Measurements from ENCODE around the gene FOXP1. TPM values are rescaled to one million over a fixed set of nuclear protein-coding genes. Genes with fewer than 3 reads are reported as not detected.

The FOXP1 gene
- total and polyA plus RNA-seq, 4 donors: 4.9 to 35.4 (median 32.0) TPM

GRCh38 chr3:71225002-71225684 lies 358.4 kb downstream of the FOXP1 start:
- Histone ChIP-seq H3K9me3 (ENCODE audit: control insufficient read depth in 4 of 4, low read length in 3 of 4) (no peaks in the 10 kb centered on the region), H3K4me3 (ENCODE audit: low read depth in 1 of 3, low read length in 3 of 3) (no peak overlapping the region), H3K9ac (ENCODE audit: low read depth in 1 of 2, low read length in 2 of 2) (no peak overlapping the region), H3K27ac (ENCODE audit: low read depth in 1 of 2, low read length in 2 of 2) (no peak overlapping the region), H3K4me1 (ENCODE audit: control insufficient read depth in 4 of 4, insufficient read depth in 4 of 4, low read length in 3 of 4) (peaks cover 0 to 5% (median under 1%) of the 10 kb centered on the region in 4 donors), H3K36me3 (ENCODE audit: control insufficient read depth in 4 of 4, insufficient read depth in 3 of 4, low read depth in 1 of 4, low read length in 3 of 4) (peaks cover 0 to 1% (median 0%) of the 10 kb centered on the region in 4 donors), H3K27me3 (ENCODE audit: control insufficient read depth in 4 of 4, insufficient read depth in 4 of 4, low read length in 3 of 4) (no peaks in the 10 kb centered on the region)
- WGBS: 91% methylated on average over 7 of the region's 7 CpGs
- DNase-seq (ENCODE audit: low spot score): no peak
- TF ChIP-seq GABPA (IDR thresholded peaks at IDR 0.05 in 1 of 2, conservative IDR thresholded peaks at IDR 0.05 in 1 of 2): no peak

GRCh38 chr3:71219744-71220638 lies 363.5 kb downstream of the FOXP1 start:
- peaks cover 0 to 2% (median 0%) of the 10 kb centered on the region in 4 donors for H3K4me1 ChIP-seq (ENCODE audit: control insufficient read depth in 4 of 4, insufficient read depth in 4 of 4, low read length in 3 of 4)
- no peaks in the 10 kb centered on the region for H3K9me3 ChIP-seq (ENCODE audit: control insufficient read depth in 4 of 4, low read length in 3 of 4)
- H3K36me3 ChIP-seq (ENCODE audit: control insufficient read depth in 4 of 4, insufficient read depth in 3 of 4, low read depth in 1 of 4, low read length in 3 of 4): no peaks in the 10 kb centered on the region
- no peak for DNase-seq (ENCODE audit: low spot score)
- 96% methylated on average over 7 of the region's 7 CpGs for WGBS
- no peak overlapping the region for H3K9ac ChIP-seq (ENCODE audit: low read depth in 1 of 2, low read length in 2 of 2)
- TF ChIP-seq JUND (IDR thresholded peaks at IDR 0.05): no peak
- TF ChIP-seq MAX (IDR thresholded peaks at IDR 0.05): no peak
- TF ChIP-seq FOXA1 (IDR thresholded peaks at IDR 0.05): no peak
- TF ChIP-seq GABPA (IDR thresholded peaks at IDR 0.05 in 1 of 2, conservative IDR thresholded peaks at IDR 0.05 in 1 of 2): no peak
- no peaks in the 10 kb centered on the region for H3K27me3 ChIP-seq (ENCODE audit: control insufficient read depth in 4 of 4, insufficient read depth in 4 of 4, low read length in 3 of 4)
- H3K4me3 ChIP-seq (ENCODE audit: low read depth in 1 of 3, low read length in 3 of 3): no peak overlapping the region
- no peak overlapping the region for H3K27ac ChIP-seq (ENCODE audit: low read depth in 1 of 2, low read length in 2 of 2)

- Histone ChIP-seq H3K27ac (ENCODE audit: low read depth in 1 of 2, low read length in 2 of 2) (no peak overlapping the region), H3K9me3 (ENCODE audit: control insufficient read depth in 4 of 4, low read length in 3 of 4) (no peaks in the 10 kb centered on the region), H3K36me3 (ENCODE audit: control insufficient read depth in 4 of 4, insufficient read depth in 3 of 4, low read depth in 1 of 4, low read length in 3 of 4) (no peaks in the 10 kb centered on the region), H3K9ac (ENCODE audit: low read depth in 1 of 2, low read length in 2 of 2) (no peak overlapping the region), H3K27me3 (ENCODE audit: control insufficient read depth in 4 of 4, insufficient read depth in 4 of 4, low read length in 3 of 4) (no peaks in the 10 kb centered on the region), H3K4me3 (ENCODE audit: low read depth in 1 of 3, low read length in 3 of 3) (no peak overlapping the region), H3K4me1 (ENCODE audit: control insufficient read depth in 4 of 4, insufficient read depth in 4 of 4, low read length in 3 of 4) (peaks cover 0 to 2% (median 0%) of the 10 kb centered on the region in 4 donors)
- WGBS: 91% methylated on average over 5 of the region's 5 CpGs
- TF ChIP-seq HNF4A (conservative IDR thresholded peaks at IDR 0.05): no peak
- no peak for TF ChIP-seq SP1 (IDR thresholded peaks at IDR 0.05)
- no peak for TF ChIP-seq HNF4G (IDR thresholded peaks at IDR 0.05)
- TF ChIP-seq FOXA2 (IDR thresholded peaks at IDR 0.05): no peak
- no peak for DNase-seq (ENCODE audit: low spot score)
Measured at GRCh38 chr3:71218508-71218907, 365.0 kb downstream of the FOXP1 start.

GRCh38 chr3:71217640-71218222 lies 365.8 kb downstream of the FOXP1 start:
- Histone ChIP-seq H3K36me3 (ENCODE audit: control insufficient read depth in 4 of 4, insufficient read depth in 3 of 4, low read depth in 1 of 4, low read length in 3 of 4) (no peaks in the 10 kb centered on the region), H3K9ac (ENCODE audit: low read depth in 1 of 2, low read length in 2 of 2) (no peak overlapping the region), H3K9me3 (ENCODE audit: control insufficient read depth in 4 of 4, low read length in 3 of 4) (no peaks in the 10 kb centered on the region), H3K27me3 (ENCODE audit: control insufficient read depth in 4 of 4, insufficient read depth in 4 of 4, low read length in 3 of 4) (no peaks in the 10 kb centered on the region), H3K4me1 (ENCODE audit: control insufficient read depth in 4 of 4, insufficient read depth in 4 of 4, low read length in 3 of 4) (peaks cover 0 to 2% (median 0%) of the 10 kb centered on the region in 4 donors), H3K4me3 (ENCODE audit: low read depth in 1 of 3, low read length in 3 of 3) (no peak overlapping the region), H3K27ac (ENCODE audit: low read depth in 1 of 2, low read length in 2 of 2) (no peak overlapping the region)
- TF ChIP-seq MAX (IDR thresholded peaks at IDR 0.05) (no peak), FOXA2 (IDR thresholded peaks at IDR 0.05) (no peak), HNF4G (IDR thresholded peaks at IDR 0.05) (no peak), REST (IDR thresholded peaks at IDR 0.05) (no peak)
- DNase-seq (ENCODE audit: low spot score): no peak
- WGBS: 93% methylated on average over 8 of the region's 8 CpGs
